OCI-LY1 (cell line): Measurements from ENCODE around the gene PLA2G2E.

ENCODE experiments used
- H2AFZ ChIP-seq: fragments of 200-600 bp; sonication (generic), shearing (Covaris generic); 2 replicates; pipeline ENCODE4 v1.6.0; 2014; ENCODE audit warnings: antibody characterized with exemption, mild to moderate bottlenecking, low read length
- H3F3A ChIP-seq: fragments of 200-600 bp; sonication (generic), shearing (Covaris generic); 2 replicates; pipeline ENCODE4 v1.6.0; 2014; ENCODE audit warnings: mild to moderate bottlenecking, antibody characterized with exemption, low read length, moderate library complexity; ENCODE audit not compliant: insufficient read depth
- H3K27ac ChIP-seq: fragments of 200-600 bp; sonication (generic); 2 replicates; pipeline ENCODE4 v1.5.1; 2014; ENCODE audit warnings: low read length, mixed run types, mild to moderate bottlenecking, low read depth; ENCODE audit not compliant: poor library complexity, severe bottlenecking
- H3K27me3 ChIP-seq: fragments of 200-600 bp; sonication (generic); 2 replicates; pipeline ENCODE4 v1.6.0; 2014; ENCODE audit warnings: antibody characterized with exemption, mild to moderate bottlenecking, low read length, moderate library complexity; ENCODE audit not compliant: insufficient read depth
- H3K36me3 ChIP-seq: fragments of 200-600 bp; sonication (generic); 2 replicates; pipeline ENCODE4 v1.6.1; 2014; ENCODE audit warnings: mild to moderate bottlenecking, antibody characterized with exemption, low read length, moderate library complexity, mixed read lengths; ENCODE audit not compliant: insufficient read depth
- H3K4me1 ChIP-seq: fragments of 200-600 bp; sonication (generic); 2 replicates; pipeline ENCODE4 v1.5.1; 2014; ENCODE audit warnings: mild to moderate bottlenecking, low read length, moderate library complexity; ENCODE audit not compliant: insufficient read depth, severe bottlenecking
- H3K4me2 ChIP-seq: fragments of 200-600 bp; sonication (generic), shearing (Covaris generic); 2 replicates; pipeline ENCODE4 v1.6.1; 2014; ENCODE audit warnings: low read length
- H3K4me3 ChIP-seq: fragments of 200-600 bp; sonication (generic); 2 replicates; pipeline ENCODE4 v1.5.1; 2014; ENCODE audit warnings: low read length, low read depth, mild to moderate bottlenecking, mixed read lengths; ENCODE audit not compliant: poor library complexity, severe bottlenecking
- H3K79me2 ChIP-seq: fragments of 200-600 bp; shearing (Covaris generic); 2 replicates; pipeline ENCODE4 v1.6.1; 2016; ENCODE audit warnings: mixed run types, low read length, mixed read lengths; ENCODE audit not compliant: insufficient read depth
- H3K9ac ChIP-seq: fragments of 200-600 bp; sonication (generic), shearing (Covaris generic); 2 replicates; pipeline ENCODE4 v1.6.1; 2014; ENCODE audit warnings: mild to moderate bottlenecking, low read length, mixed read lengths
- H3K9me2 ChIP-seq: fragments of 200-600 bp; sonication (generic), shearing (Covaris generic); 2 replicates; pipeline ENCODE4 v1.6.1; 2014; ENCODE audit warnings: low read depth, mild to moderate bottlenecking, low read length, mixed read lengths
- H3K9me3 ChIP-seq: fragments of 200-600 bp; shearing (Covaris generic); 2 replicates; pipeline ENCODE4 v1.6.1; 2014; ENCODE audit warnings: low read length, mixed read lengths
- H4K20me1 ChIP-seq: fragments of 200-600 bp; sonication (generic), shearing (Covaris generic); 2 replicates; pipeline ENCODE4 v1.6.0; 2016; ENCODE audit warnings: mild to moderate bottlenecking, low read length; ENCODE audit not compliant: insufficient read depth
- EZH2 ChIP-seq: fragments of 200-600 bp; sonication (generic), shearing (Covaris generic); IDR thresholded peaks from 2 replicates; pipeline ENCODE4 v1.8.0; 2017; ENCODE audit warnings: borderline replicate concordance, mixed run types, mild to moderate bottlenecking, antibody characterized with exemption, low read length, moderate library complexity, mixed read lengths
- TF ChIP-seq, protein P1 (sequence below): fragments of 200-600 bp; sonication (generic), shearing (Covaris generic); IDR thresholded peaks from 2 replicates; pipeline ENCODE4 v1.5.1; 2017; ENCODE audit warnings: mild to moderate bottlenecking, antibody characterized with exemption, low read length, moderate library complexity, mixed read lengths

Gene PLA2G2E

DNA sequence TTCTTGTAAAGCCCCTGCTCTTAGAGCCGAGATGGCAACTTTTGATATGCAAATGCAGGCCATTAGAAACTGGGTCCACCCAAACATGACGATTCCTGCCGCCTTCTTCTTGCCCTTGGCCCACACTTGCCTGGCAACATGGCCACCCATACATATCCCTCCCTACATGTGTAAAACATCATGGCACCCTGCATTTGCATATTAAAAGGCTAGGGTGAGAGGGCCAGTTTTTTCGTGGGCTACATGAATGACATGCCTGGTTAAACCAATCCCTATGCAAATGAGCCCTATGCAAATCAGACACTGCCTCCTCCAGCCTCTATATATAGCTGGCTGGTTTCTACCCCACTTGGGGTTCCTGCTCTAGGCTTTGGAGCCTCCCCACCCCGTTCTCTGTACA is 37.2 kb upstream of the PLA2G2E start:
- Histone ChIP-seq H3K79me2 (no peaks in the 10 kb centered on the region), H3K9ac (no peak overlapping the region), H4K20me1 (no peaks in the 10 kb centered on the region), H3K4me1 (no peaks in the 10 kb centered on the region), H3K27ac (no peak overlapping the region), H3K27me3 (no peaks in the 10 kb centered on the region), H3F3A (no peaks in the 10 kb centered on the region), H3K9me3 (no peaks in the 10 kb centered on the region), H3K4me2 (no peak overlapping the region), H3K36me3 (no peaks in the 10 kb centered on the region), H3K4me3 (no peak overlapping the region), H2AFZ (no peak overlapping the region), H3K9me2 (no peaks in the 10 kb centered on the region)
- TF ChIP-seq, protein P1, sequence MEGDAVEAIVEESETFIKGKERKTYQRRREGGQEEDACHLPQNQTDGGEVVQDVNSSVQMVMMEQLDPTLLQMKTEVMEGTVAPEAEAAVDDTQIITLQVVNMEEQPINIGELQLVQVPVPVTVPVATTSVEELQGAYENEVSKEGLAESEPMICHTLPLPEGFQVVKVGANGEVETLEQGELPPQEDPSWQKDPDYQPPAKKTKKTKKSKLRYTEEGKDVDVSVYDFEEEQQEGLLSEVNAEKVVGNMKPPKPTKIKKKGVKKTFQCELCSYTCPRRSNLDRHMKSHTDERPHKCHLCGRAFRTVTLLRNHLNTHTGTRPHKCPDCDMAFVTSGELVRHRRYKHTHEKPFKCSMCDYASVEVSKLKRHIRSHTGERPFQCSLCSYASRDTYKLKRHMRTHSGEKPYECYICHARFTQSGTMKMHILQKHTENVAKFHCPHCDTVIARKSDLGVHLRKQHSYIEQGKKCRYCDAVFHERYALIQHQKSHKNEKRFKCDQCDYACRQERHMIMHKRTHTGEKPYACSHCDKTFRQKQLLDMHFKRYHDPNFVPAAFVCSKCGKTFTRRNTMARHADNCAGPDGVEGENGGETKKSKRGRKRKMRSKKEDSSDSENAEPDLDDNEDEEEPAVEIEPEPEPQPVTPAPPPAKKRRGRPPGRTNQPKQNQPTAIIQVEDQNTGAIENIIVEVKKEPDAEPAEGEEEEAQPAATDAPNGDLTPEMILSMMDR = no peak
- TF ChIP-seq EZH2 = no peak

DNA sequence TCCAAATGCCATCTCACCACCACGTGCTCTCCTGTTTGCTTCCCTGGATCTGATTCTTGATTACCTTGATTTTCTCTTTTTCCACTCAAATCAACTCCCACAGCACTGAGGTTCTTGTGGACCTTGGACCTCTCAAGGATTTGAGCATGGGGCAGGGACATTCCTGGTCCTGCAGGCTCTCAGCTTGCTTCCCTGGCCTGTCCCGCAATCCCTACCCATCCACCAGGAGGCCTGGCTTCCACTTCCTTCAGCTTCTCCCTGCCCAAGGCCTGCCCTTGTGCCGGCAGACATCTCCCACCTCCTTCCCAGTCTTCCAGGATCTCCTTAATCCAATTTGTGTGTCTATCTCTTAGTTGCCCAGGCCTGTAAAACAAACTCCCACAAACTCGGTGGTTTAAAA is 34.4 kb upstream of the PLA2G2E start:
- Histone ChIP-seq H3K4me1 (no peaks in the 10 kb centered on the region), H3K27ac (no peak overlapping the region), H3K79me2 (no peaks in the 10 kb centered on the region), H2AFZ (no peak overlapping the region), H4K20me1 (no peaks in the 10 kb centered on the region), H3F3A (no peaks in the 10 kb centered on the region), H3K9me2 (no peaks in the 10 kb centered on the region), H3K4me2 (no peak overlapping the region), H3K27me3 (no peaks in the 10 kb centered on the region; the same call in 1 of the 2 replicates), H3K9ac (no peak overlapping the region), H3K4me3 (no peak overlapping the region), H3K9me3 (0 out of 2 replicates have a peak, but pooled peaks cover 3% of the 10 kb centered on the region), H3K36me3 (no peaks in the 10 kb centered on the region; the same call in 1 of the 2 replicates)
- TF ChIP-seq, protein P1 = no peak
- no peak for TF ChIP-seq EZH2

DNA sequence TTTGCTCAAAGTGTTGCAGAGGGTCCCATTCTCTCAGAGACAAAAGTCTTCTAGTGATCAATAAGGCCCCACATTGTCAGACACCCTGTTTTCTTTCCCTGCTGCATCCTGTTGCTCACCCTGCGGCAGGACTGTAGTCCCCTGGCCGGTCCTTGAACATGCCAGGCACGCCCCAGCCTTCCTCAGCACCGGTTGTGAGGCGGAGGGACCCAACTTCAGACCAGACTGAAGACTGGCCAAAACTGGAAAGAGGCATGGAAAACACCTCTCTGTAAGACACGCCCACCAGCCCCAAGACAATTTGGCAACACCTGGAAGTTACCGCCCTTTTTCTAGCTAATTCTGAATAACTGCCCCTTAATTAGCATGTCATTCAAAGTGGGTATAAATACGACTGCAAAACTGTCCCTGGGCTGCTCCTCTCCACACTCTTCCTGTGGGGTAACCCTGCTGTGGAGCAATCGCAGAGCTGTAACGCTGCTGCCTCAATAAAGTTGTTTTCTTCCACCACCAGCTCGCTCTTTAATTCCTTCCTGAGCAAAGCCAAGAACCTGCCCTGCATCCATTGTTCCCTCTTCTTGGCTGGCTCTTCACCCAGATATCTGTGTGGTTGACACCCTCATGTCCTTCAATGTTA is 32.2 kb upstream of the PLA2G2E start:
- H3K36me3 ChIP-seq = no peaks in the 10 kb centered on the region; the same call in 1 of the 2 replicates
- no peaks in the 10 kb centered on the region for H3K79me2 ChIP-seq
- no peaks in the 10 kb centered on the region for H3F3A ChIP-seq
- H3K27me3 ChIP-seq = no peaks in the 10 kb centered on the region; the same call in 1 of the 2 replicates
- H2AFZ ChIP-seq = no peak overlapping the region
- H3K4me1 ChIP-seq = no peaks in the 10 kb centered on the region
- no peaks in the 10 kb centered on the region for H3K9me2 ChIP-seq
- no peak overlapping the region for H3K4me2 ChIP-seq
- no peak overlapping the region for H3K4me3 ChIP-seq
- no peak overlapping the region for H3K27ac ChIP-seq
- TF ChIP-seq, protein P1 = no peak
- no peak for TF ChIP-seq EZH2
- 0 out of 2 replicates have a peak, but pooled peaks cover 3% of the 10 kb centered on the region for H3K9me3 ChIP-seq
- no peaks in the 10 kb centered on the region for H4K20me1 ChIP-seq
- H3K9ac ChIP-seq = no peak overlapping the region
